HG02970 (cell line): ENCODE data around the gene FBXO7.

Experiments used
- ATAC-seq: cut with Tn5 transposase; IDR thresholded peaks from one replicate; pipeline ENCODE4 v1.9.1; 2021; ENCODE audit warnings: mild to moderate bottlenecking, moderate library complexity, moderate number of reproducible peaks; ENCODE audit not compliant: unreplicated experiment, low FRiP score

FBXO7 gene

DNA sequence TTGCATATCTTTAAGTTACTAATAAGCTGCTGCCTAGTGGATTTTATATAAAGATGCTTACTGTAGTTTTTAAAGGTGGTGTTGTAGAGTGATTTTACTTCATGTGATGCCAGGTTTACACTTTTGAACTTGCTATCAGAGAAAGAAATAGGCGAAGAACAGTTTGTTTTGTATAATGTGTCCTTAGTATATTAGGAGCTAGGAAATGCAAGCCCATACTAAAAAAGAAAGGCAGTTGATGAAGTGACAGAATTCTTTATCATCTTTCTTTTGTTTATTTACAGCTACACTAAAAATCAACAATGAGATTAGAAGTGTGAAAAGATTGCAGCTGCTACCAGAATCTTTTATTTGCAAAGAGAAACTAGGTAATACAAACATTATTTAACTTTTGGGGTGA lies 12.8 kb downstream of the FBXO7 start:
- no peak for ATAC-seq

DNA sequence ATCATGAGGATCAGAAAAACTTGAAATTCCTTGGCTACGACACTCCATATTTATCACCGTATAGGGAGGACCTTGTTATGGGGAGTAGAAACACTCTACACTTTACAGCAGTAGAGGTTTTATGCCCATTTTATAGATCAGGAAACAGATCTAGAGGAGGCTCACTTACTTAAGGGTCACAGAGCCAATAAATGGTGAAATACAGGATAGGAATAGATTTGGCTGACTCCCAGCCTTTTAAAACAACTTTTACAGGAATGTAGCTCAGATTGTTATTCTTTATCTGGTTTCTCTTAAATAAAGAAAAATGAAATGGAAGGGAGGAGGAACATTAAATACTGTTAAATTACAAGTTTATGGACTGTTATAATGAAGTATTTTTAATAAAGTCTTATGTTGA lies 14.8 kb downstream of the FBXO7 start:
- ATAC-seq: no peak

DNA sequence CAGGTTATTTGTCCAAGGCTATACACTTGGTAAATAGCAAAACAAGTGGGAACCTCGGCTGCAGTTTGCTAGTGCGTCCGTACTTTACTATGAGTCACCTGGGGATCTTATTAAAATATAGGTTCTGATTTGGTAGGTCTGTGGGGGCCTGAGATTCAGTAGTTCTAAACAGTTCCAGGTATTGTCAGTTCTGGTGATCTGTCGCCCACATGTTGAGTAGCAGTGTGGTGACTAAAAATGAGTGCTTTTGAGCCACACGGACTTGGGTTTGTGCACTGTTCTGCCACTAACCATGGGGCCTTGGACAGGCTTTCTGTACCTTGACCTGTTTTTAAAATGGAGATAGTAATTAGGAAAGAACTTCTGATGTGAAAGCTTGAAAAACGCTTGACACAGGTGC lies 15.7 kb downstream of the FBXO7 start:
- no peak for ATAC-seq

- ATAC-seq: no peak
These were observed 17.5 kb downstream of the FBXO7 start for GRCh38 chr22:32492111-32492510.

DNA sequence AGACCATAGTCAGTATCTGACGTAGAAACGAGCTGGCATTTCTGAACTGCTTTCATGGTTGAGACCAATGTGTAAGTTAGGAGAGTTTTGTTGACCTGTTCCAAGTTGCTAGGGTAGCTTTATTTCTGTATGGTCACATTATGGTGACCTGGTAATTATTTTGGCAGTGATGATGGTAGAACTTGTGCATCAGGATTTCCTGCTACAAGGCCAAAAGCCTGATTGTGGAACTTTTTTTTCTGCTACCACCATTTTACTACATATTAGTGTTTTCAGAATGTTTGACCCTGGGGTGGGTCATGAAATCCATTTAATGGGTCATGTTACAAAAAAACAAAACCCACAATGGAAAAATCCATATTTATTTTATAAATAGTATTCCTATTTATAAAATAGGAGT lies 18.9 kb downstream of the FBXO7 start:
- ATAC-seq: no peak

GRCh38 chr22:32494971-32495370 lies 20.4 kb downstream of the FBXO7 start:
- no peak for ATAC-seq

GRCh38 chr22:32499666-32500065 lies 25.1 kb downstream of the FBXO7 start:
- ATAC-seq: no peak

- ATAC-seq: no peak
These were observed 27.5 kb downstream of the FBXO7 start for GRCh38 chr22:32501836-32502752.

GRCh38 chr22:32509045-32509444 lies 34.4 kb downstream of the FBXO7 start:
- ATAC-seq: no peak

- no peak for ATAC-seq
These were observed 36.7 kb downstream of the FBXO7 start for GRCh38 chr22:32511274-32511673.

- no peak for ATAC-seq
These were observed 37.2 kb downstream of the FBXO7 start for GRCh38 chr22:32511776-32512175.

DNA sequence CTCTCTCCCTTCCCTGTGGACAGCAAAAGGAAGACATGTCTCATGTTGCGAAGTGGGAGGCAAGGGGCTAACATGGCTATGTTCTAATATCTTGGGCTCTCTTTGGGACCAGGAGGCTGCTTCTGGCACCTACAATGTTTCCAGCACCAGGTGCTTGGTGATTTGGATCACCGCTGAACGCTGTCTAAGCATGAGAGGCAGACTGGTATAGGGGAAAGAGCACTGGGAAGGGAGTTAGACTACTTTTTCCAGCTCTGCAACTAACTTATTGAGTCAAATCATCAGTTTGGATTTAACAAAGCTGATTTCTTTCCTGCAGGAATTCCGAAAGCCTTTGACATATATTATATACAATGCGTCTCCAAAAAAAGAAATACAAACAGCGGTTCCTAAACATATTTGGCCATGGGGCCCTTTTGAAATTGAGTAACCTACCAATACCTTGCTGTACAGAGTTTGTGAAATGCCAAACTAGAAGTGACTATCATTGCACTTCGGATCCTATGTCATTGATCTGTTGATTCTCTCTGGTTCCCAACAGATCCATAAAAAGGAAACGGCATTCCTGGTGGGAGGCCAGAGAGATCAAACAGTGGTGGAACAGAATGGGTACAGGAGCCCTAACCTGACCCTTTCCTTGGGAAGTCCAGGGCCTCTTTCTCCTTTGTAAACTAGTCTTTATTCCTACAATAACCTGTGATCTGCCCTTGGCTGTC lies 37.8 kb downstream of the FBXO7 start:
- ATAC-seq: no peak

GRCh38 chr22:32515084-32515483 lies 40.5 kb downstream of the FBXO7 start:
- ATAC-seq: no peak

DNA sequence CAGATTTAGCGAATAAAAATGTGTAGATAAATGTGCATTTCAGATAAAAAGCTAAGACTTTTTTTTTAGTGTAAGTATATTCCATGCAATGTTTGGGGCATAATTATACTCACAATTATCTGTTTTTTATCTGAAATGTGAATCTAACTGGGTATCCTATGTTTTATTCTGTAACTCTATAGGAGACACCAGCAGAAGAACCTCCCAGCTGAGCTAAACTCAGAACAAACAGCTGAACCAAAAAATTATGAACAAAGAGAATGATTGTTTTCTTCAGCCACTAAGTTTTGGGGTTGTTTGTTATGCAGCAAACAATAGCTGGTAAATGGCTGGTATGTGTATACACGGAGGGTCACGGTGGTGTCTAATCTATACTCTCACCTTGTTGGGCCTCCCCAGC lies 42.9 kb downstream of the FBXO7 start:
- ATAC-seq: no peak

DNA sequence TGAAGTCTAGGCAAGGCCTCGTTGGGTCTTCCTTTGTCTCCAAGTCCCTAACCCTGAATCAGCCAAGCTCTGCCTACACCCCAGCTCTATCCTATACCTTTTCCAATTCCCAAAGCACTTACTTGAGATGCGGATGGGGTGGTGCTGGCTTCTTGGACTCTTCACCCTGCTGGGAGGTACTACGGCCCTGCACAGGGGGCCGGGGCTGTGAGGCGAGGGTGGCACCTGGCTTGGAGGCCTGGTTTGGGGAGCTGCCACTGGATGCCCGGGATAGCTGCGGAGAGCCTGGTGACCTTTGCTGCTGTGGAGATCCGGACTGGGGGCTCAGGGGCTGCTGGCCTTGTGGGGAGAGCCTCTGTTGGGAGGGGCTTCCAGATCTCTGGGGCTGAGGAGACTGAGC lies 43.3 kb downstream of the FBXO7 start:
- ATAC-seq: no peak

DNA sequence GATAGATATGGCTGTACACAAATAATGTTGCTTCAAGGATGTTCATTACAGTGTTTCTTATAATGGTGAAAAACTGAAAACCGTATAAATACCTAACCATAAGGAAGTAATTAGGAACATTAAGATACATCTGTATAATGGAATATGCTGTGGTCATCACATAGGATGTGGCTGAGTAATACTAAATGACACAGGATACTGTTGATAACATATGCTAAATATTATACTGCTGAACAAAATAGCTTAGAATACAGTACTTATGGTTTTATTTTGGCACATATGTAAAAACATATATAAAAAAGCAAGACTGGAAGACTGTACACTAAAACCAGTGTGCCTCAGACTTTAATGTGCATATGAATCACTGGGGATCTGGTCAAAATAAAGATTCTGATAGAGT lies 43.8 kb downstream of the FBXO7 start:
- ATAC-seq: no peak

DNA sequence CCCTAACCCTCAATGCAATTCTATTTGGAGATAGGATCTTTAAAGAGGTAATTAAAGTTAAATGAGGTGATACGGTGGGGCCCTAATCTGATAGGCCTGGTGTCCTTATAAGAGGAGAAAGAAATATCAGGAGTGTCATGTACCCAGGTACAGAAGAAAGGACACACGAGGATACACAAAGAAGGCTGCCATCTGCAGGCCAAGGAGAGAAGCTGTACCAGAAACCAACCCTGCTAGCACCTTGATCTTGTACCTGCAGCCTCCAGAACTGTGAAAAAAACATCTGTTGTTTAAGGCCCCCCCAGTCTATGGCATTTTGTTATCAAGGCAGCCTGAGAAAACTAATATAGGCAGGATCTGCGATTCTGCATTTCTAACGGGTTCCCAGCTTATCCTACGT lies 44.2 kb downstream of the FBXO7 start:
- ATAC-seq: no peak

GRCh38 chr22:32520612-32521011 lies 46.0 kb downstream of the FBXO7 start:
- no peak for ATAC-seq

GRCh38 chr22:32522237-32522636 lies 47.6 kb downstream of the FBXO7 start:
- no peak for ATAC-seq

GRCh38 chr22:32527756-32528155 lies 53.1 kb downstream of the FBXO7 start:
- no peak for ATAC-seq

GRCh38 chr22:32528316-32528715 lies 53.7 kb downstream of the FBXO7 start:
- ATAC-seq: no peak
